Thoracic aorta (tissue), 2 donors: ENCODE measurements around the gene GNAS. TPM values are rescaled to one million over a fixed set of nuclear protein-coding genes. Genes with fewer than 3 reads are reported as not detected.

Experiments used
- ATAC-seq: fragments of 150-250 bp; one replicate; pipeline ENCODE4 v1.8.0; 2017; ENCODE audit warnings: low read depth; ENCODE audit not compliant: insufficient number of reproducible peaks, low FRiP score
- DNase-seq: peaks from one replicate; pipeline ENCODE4 v3.0.0-alpha.2; 2020; ENCODE audit warnings: low spot score
- H3K27ac ChIP-seq, 2 donors: fragments of 200-600 bp; sonication (generic); 1 replicate in 1 of 2; 2 replicates in 1 of 2; pipeline ENCODE4 v1.5.1; 2016; ENCODE audit warnings: mild to moderate bottlenecking in 2 of 2, moderate library complexity in 2 of 2
- H3K27me3 ChIP-seq: fragments of 200-600 bp; sonication (generic); replicated peaks from 2 replicates; pipeline ENCODE4 v1.6.0; 2016; ENCODE audit warnings: mild to moderate bottlenecking; ENCODE audit not compliant: insufficient read depth
- H3K36me3 ChIP-seq: fragments of 200-600 bp; sonication (generic); one replicate; pipeline ENCODE4 v1.5.1; 2016
- H3K4me1 ChIP-seq, 2 donors: fragments of 200-600 bp; sonication (generic); 1 replicate in 1 of 2; 2 replicates in 1 of 2; pipeline versions ENCODE4 v1.5.1 to v1.6.0; 2016; ENCODE audit warnings: low read depth in 2 of 2, mild to moderate bottlenecking in 1 of 2; ENCODE audit not compliant: control insufficient read depth in 1 of 2
- H3K4me3 ChIP-seq: fragments of 200-600 bp; sonication (generic); 2 replicates; pipeline ENCODE4 v1.5.1; 2016; ENCODE audit warnings: mild to moderate bottlenecking
- H3K9me3 ChIP-seq: fragments of 200-600 bp; sonication (generic); 2 replicates; pipeline ENCODE4 v1.5.1; 2016
- total RNA-seq, 2 donors: library from RNA; depleted of rRNA; stranded (reverse); fragments of >200 nt; gene quantifications; one replicate each; pipeline versions ENCODE4 v1.1.0 to v1.2.3, GENCODE V29; 2016
- TF ChIP-seq, protein P1 (sequence below): fragments of 200-600 bp; sonication (generic); IDR thresholded peaks from one replicate; pipeline ENCODE4 v1.5.1; 2019; ENCODE audit warnings: antibody characterized with exemption

GNAS gene
- total RNA-seq, 2 donors from 2014 or later: 742 to 943 TPM

DNA sequence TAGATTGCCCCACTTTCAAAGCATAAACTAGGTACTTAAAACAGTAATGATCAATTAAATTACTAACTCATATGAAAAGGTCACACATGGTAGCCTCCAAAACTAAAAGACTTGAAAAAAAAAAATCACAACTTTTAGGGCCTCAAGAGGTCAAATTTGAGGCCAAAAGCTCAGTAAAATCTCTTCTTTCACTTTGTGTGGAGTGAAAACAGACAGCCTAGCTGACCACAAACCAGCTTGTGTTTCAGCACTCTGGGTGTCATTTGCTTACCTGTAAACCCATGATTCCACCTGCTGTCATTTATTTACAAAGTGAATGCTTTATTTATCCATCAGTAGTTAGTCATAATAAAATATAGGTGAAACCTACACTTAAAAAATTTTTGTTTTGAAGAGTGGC is 34.0 kb downstream of the GNAS start:
- H3K4me3 ChIP-seq: no peak overlapping the region
- no peaks in the 10 kb centered on the region for H3K36me3 ChIP-seq
- DNase-seq (no peak), ATAC-seq (no peak)
- H3K27ac ChIP-seq: no peak overlapping the region
- TF ChIP-seq, protein P1, sequence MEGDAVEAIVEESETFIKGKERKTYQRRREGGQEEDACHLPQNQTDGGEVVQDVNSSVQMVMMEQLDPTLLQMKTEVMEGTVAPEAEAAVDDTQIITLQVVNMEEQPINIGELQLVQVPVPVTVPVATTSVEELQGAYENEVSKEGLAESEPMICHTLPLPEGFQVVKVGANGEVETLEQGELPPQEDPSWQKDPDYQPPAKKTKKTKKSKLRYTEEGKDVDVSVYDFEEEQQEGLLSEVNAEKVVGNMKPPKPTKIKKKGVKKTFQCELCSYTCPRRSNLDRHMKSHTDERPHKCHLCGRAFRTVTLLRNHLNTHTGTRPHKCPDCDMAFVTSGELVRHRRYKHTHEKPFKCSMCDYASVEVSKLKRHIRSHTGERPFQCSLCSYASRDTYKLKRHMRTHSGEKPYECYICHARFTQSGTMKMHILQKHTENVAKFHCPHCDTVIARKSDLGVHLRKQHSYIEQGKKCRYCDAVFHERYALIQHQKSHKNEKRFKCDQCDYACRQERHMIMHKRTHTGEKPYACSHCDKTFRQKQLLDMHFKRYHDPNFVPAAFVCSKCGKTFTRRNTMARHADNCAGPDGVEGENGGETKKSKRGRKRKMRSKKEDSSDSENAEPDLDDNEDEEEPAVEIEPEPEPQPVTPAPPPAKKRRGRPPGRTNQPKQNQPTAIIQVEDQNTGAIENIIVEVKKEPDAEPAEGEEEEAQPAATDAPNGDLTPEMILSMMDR: no peak
- peaks cover 0 to 17% of the 10 kb centered on the region in 2 donors for H3K4me1 ChIP-seq
- no peaks in the 10 kb centered on the region for H3K9me3 ChIP-seq
- no peaks in the 10 kb centered on the region for H3K27me3 ChIP-seq

DNA sequence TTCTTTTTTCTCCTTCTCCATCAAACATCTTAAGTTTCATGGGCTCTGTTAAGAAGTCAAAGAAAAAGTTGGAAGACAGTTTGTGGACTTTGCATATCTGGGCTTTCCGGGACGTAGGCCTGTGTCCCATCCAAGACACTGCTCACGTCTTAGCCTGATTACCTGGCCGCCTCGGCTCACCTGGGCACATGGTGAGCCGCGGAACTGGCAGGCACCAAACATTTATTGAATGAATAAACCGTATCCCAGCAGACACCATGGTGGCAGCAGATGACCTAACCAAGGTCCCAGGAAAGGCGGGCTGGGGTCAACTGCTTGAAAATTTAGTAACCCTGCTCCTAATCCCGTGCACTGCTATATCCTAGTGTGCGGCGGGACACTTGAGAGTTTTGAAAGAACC is 35.6 kb downstream of the GNAS start:
- DNase-seq: no peak
- H3K27me3 ChIP-seq: no peaks in the 10 kb centered on the region
- H3K36me3 ChIP-seq: no peaks in the 10 kb centered on the region
- no peaks in the 10 kb centered on the region for H3K9me3 ChIP-seq
- peak overlapping the region; percentile 89 for H3K4me3 ChIP-seq
- TF ChIP-seq, protein P1: no peak
- peaks cover 0 to 7% of the 10 kb centered on the region in 2 donors for H3K4me1 ChIP-seq
- no peak for ATAC-seq
- H3K27ac ChIP-seq: peak overlapping the region in 1 of 2 donors; percentile 29

- Histone ChIP-seq H3K36me3 (no peaks in the 10 kb centered on the region), H3K9me3 (no peaks in the 10 kb centered on the region), H3K27me3 (no peaks in the 10 kb centered on the region), H3K4me3 (peak overlapping the region; percentile 89), H3K4me1 (peaks cover 4 to 12% of the 10 kb centered on the region in 2 donors), H3K27ac (peak overlapping the region; percentile 95 to 98)
- DNase-seq (peak; percentile 38), ATAC-seq (no peak)
- TF ChIP-seq, protein P1: no peak
Observed at GRCh38 chr20:58888521-58889333, 36.2 kb downstream of the GNAS start.

DNA sequence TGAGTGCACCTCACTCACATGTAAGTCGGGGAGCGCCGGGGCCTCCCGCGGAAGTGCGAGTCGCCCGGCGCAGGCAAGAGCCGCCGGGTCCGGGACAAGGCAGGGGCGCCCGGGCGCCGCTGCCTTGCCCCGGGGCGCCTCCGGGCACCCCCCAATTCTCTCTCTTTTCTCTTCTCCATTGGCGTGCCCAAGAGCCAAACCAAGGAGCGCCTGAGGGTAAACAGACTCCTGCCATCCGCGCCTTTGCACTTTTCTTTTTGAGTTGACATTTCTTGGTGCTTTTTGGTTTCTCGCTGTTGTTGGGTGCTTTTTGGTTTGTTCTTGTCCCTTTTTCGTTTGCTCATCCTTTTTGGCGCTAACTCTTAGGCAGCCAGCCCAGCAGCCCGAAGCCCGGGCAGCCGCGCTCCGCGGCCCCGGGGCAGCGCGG is 36.8 kb downstream of the GNAS start:
- ATAC-seq (no peak), DNase-seq (no peak)
- Histone ChIP-seq H3K9me3 (no peaks in the 10 kb centered on the region), H3K4me1 (peaks cover 10 to 18% of the 10 kb centered on the region in 2 donors), H3K4me3 (peak overlapping the region; percentile 89), H3K36me3 (no peaks in the 10 kb centered on the region), H3K27me3 (no peaks in the 10 kb centered on the region), H3K27ac (peak overlapping the region; percentile 95 to 98)
- TF ChIP-seq, protein P1: no peak

GRCh38 chr20:58889798-58890517 is 37.4 kb downstream of the GNAS start:
- peak overlapping the region; percentile 89 for H3K4me3 ChIP-seq
- peak overlapping the region; percentile 95 to 98 for H3K27ac ChIP-seq
- no peaks in the 10 kb centered on the region for H3K9me3 ChIP-seq
- no peak for ATAC-seq
- H3K36me3 ChIP-seq: no peaks in the 10 kb centered on the region
- no peak for DNase-seq
- peaks cover 16 to 24% of the 10 kb centered on the region in 2 donors for H3K4me1 ChIP-seq
- H3K27me3 ChIP-seq: no peaks in the 10 kb centered on the region
- TF ChIP-seq, protein P1: no peak
